Transverse colon (tissue), 4 donors: ENCODE data around the gene SLC25A13. TPM values are rescaled to one million over a fixed set of nuclear protein-coding genes. Genes with fewer than 3 reads are reported as not detected.
"Not testable (repeated sequence)": the region's sequence is repeated elsewhere in the genome, so short reads cannot be mapped to it uniquely, and the experiment has no call there.

ENCODE experiments used
- DNase-seq: peaks from one replicate; pipeline ENCODE4 v3.0.0-alpha.2; 2019
- H3K27ac ChIP-seq, 4 donors: fragments of 200-600 bp; sonication (generic); 2 replicates each; pipeline ENCODE4 v1.5.1; 2016 to 2018; ENCODE audit warnings: inconsistent platforms in 4 of 4
- H3K27me3 ChIP-seq: fragments of 200-600 bp; sonication (generic); 2 replicates; pipeline ENCODE4 v1.5.1; 2017; ENCODE audit warnings: inconsistent platforms
- H3K36me3 ChIP-seq, 4 donors: fragments of 200-600 bp; sonication (generic); 2 replicates each; pipeline ENCODE4 v1.5.1; 2017 to 2019; ENCODE audit warnings: inconsistent platforms in 4 of 4
- H3K4me1 ChIP-seq, 4 donors: fragments of 200-600 bp; sonication (generic); 2 replicates each; pipeline ENCODE4 v1.5.1; 2017 to 2020; ENCODE audit warnings: inconsistent platforms in 4 of 4
- H3K4me3 ChIP-seq, 4 donors: fragments of 200-600 bp; sonication (generic); 1 replicate in 1 of 4; 2 replicates in 3 of 4; pipeline versions ENCODE4 v1.5.1 to v1.6.1; 2017 to 2019; ENCODE audit warnings: inconsistent platforms in 4 of 4
- H3K9me3 ChIP-seq, 2 donors: fragments of 200-600 bp; sonication (generic); 2 replicates each; pipeline ENCODE4 v1.5.1; 2017 to 2019; ENCODE audit warnings: inconsistent platforms in 2 of 2
- EP300 ChIP-seq: sonication (generic); formaldehyde crosslinking; IDR thresholded peaks from one replicate; pipeline ENCODE4 v1.6.1; 2017; ENCODE audit warnings: antibody characterized with exemption, low read depth
- POLR2A ChIP-seq: fragments of 450-650 bp; IDR thresholded peaks from one replicate; pipeline ENCODE4 v1.6.1; 2016; ENCODE audit warnings: antibody characterized with exemption, mild to moderate bottlenecking, moderate library complexity
- POLR2AphosphoS5 ChIP-seq, 3 donors: sonication (generic); formaldehyde crosslinking; IDR thresholded peaks; one replicate each; pipeline ENCODE4 v1.6.1; 2016; ENCODE audit warnings: antibody characterized with exemption in 3 of 3
- WGBS, 2 donors: methylation state at CpG; one replicate each; pipeline ENCODE4 v1.1.5; 2018; ENCODE audit warnings: low coverage in 1 of 2; 5-methylcytosine and 5-hydroxymethylcytosine counted together
- in situ Hi-C, 4 donors: fragments of 200-750 bp; cut with MboI; loops; one replicate each; pipeline versions ENCODE4 v1.15.0 to v1.15.1; 2017; ENCODE audit warnings: low sequenced_read_pairs in 3 of 4, low pct_ligation_motif_present in 1 of 4, low pct_unique_long_range_greater_than_20kb in 1 of 4
- intact Hi-C: fragments of 100-400 bp; cut with DNase I; formaldehyde crosslinking; loops from one replicate; pipeline ENCODE4 v1.15.1; 2023; ENCODE audit warnings: low total_unique reads
- total RNA-seq, 4 donors: library from RNA; depleted of rRNA; stranded (reverse); fragments of >200 nt; gene quantifications; one replicate each; pipeline ENCODE4 v1.1.0, GENCODE V29; 2016
- TF ChIP-seq, protein P1 (sequence below), 5 experiments: fragments of 200-600 bp in 3 of 5; fragments of 450-650 bp in 2 of 5; sonication (generic) in 3 of 5; IDR thresholded peaks; 1 replicate in 2 of 5; 2 replicates in 3 of 5; pipeline ENCODE4 v1.5.1; 2016 to 2017; ENCODE audit warnings: antibody characterized with exemption in 5 of 5, inconsistent platforms in 3 of 5, mild to moderate bottlenecking in 2 of 5, moderate library complexity in 1 of 5

Gene SLC25A13
- total RNA-seq, 4 donors from 2014 or later: 7.8 to 68.9 (median 59.6) TPM

DNA sequence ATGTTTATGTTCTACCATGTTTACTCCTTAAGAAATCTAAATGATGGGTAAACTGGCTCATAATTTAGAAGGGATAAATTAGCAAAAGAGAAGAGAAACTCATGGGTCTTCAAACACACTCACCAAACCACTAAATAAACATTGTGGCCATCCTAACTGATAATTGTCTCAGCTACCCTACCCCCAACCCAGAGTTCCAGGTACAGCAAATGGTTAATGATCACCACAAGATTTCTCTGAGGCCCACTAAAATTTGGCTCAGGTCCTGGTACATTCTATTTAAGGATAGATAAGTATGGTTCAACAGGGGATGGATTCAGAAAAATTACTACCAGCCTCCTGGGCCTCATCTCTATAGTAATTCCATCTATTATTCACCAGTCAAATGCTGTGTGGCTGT, 21.4 kb downstream of the SLC25A13 start:
- DNase-seq: no peak
- Histone ChIP-seq H3K27me3 (no peaks in the 10 kb centered on the region), H3K9me3 (no peaks in the 10 kb centered on the region), H3K4me3 (no peak overlapping the region), H3K36me3 (peaks cover 0 to 8% (median 0%) of the 10 kb centered on the region in 4 donors), H3K27ac (no peak overlapping the region), H3K4me1 (peaks cover 0 to 29% (median 8%) of the 10 kb centered on the region in 4 donors)
- TF ChIP-seq EP300 (no peak), POLR2AphosphoS5 (IDR thresholded peaks at IDR 0.05) (no peak), POLR2A (no peak)
- TF ChIP-seq, protein P1, sequence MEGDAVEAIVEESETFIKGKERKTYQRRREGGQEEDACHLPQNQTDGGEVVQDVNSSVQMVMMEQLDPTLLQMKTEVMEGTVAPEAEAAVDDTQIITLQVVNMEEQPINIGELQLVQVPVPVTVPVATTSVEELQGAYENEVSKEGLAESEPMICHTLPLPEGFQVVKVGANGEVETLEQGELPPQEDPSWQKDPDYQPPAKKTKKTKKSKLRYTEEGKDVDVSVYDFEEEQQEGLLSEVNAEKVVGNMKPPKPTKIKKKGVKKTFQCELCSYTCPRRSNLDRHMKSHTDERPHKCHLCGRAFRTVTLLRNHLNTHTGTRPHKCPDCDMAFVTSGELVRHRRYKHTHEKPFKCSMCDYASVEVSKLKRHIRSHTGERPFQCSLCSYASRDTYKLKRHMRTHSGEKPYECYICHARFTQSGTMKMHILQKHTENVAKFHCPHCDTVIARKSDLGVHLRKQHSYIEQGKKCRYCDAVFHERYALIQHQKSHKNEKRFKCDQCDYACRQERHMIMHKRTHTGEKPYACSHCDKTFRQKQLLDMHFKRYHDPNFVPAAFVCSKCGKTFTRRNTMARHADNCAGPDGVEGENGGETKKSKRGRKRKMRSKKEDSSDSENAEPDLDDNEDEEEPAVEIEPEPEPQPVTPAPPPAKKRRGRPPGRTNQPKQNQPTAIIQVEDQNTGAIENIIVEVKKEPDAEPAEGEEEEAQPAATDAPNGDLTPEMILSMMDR (IDR thresholded peaks at IDR 0.05): no peak
- in situ Hi-C loops (no loop called here), intact Hi-C loops (no loop called here)

DNA sequence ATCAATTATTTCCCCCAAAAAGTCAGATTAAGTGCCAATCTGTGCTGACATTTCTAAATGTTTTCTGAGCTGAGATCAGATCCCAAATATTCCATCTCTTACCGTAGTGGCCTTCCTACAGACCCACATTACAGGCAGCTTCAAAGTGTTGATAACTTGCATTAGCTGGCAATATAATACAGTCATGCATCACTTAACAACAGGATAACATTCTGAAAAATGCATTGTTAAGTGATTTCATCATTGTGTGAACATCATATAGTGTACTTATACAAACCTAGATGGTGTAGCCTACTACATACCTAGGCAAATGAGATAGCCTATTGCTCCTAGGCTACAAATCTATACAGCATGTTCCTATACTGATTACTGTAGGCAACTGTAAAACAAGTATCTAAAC, 22.4 kb downstream of the SLC25A13 start:
- H3K36me3 ChIP-seq: peaks cover 0 to 8% (median 0%) of the 10 kb centered on the region in 4 donors
- peaks cover 0 to 25% (median 7%) of the 10 kb centered on the region in 4 donors for H3K4me1 ChIP-seq
- no peak overlapping the region for H3K27ac ChIP-seq
- in situ Hi-C loops (no loop called here), intact Hi-C loops (no loop called here)
- H3K4me3 ChIP-seq: no peak overlapping the region
- H3K9me3 ChIP-seq: no peaks in the 10 kb centered on the region
- no peak for DNase-seq
- H3K27me3 ChIP-seq: no peaks in the 10 kb centered on the region
- TF ChIP-seq EP300 (no peak), POLR2AphosphoS5 (IDR thresholded peaks at IDR 0.05) (no peak), POLR2A (no peak)
- TF ChIP-seq, protein P1 (IDR thresholded peaks at IDR 0.05): no peak
- 90 to 100% methylated on average over 1 of the region's 1 CpG for WGBS, 2 donors

DNA sequence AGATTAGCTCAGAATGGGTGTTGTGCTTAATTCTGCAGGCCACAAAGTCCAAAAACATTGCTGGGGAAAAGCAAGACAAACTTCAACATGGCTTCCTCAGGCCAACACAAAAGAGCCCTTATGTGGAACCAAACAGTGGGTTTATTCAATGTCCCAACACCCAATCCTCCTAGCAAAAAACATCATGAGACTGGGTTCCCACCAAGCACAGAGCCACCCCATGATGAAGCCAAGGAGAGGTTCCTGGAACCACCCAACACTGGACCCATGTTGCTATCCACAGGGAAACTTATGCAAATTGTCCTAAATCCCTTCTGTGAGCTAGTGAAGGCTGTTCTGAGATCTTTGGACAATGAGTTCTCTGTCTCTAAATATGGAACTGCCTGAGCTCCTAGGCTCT, 24.0 kb downstream of the SLC25A13 start:
- no peaks in the 10 kb centered on the region for H3K27me3 ChIP-seq
- H3K9me3 ChIP-seq: no peaks in the 10 kb centered on the region
- no peak for DNase-seq
- H3K36me3 ChIP-seq: peaks cover 0 to 8% (median 0%) of the 10 kb centered on the region in 4 donors
- no peak overlapping the region for H3K4me3 ChIP-seq
- intact Hi-C loops: no loop called here
- in situ Hi-C loops: no loop called here
- H3K4me1 ChIP-seq: peaks cover 0 to 14% (median 0%) of the 10 kb centered on the region in 4 donors
- no peak overlapping the region for H3K27ac ChIP-seq
- TF ChIP-seq POLR2AphosphoS5 (IDR thresholded peaks at IDR 0.05) (no peak), POLR2A (no peak), EP300 (no peak)
- TF ChIP-seq, protein P1 (IDR thresholded peaks at IDR 0.05): no peak

DNA sequence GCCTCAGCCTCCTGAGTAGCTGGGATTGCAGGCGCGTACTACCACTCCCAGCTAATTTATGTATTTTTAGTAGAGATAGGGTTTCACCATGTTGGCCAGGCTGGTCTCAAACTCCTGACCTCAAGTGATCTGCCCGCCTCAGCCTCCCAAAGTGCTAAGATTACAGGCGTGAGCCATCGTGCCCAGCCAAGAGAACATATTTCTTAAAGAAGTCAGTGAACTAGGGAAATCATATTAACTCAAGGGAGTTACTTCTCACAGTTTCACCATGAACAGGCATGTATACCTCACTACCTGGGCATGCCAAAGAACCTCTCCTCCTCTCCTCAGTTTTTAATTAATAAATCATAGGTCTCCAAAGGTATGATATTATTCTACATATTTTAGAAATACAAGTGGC, 24.5 kb downstream of the SLC25A13 start:
- H3K27me3 ChIP-seq, intact Hi-C loops, DNase-seq, H3K4me3 ChIP-seq, H3K9me3 ChIP-seq, H3K4me1 ChIP-seq, H3K27ac ChIP-seq, H3K36me3 ChIP-seq, in situ Hi-C loops: not testable (repeated sequence)
- 92 to 100% methylated on average over 5 of the region's 5 CpGs for WGBS, 2 donors

DNA sequence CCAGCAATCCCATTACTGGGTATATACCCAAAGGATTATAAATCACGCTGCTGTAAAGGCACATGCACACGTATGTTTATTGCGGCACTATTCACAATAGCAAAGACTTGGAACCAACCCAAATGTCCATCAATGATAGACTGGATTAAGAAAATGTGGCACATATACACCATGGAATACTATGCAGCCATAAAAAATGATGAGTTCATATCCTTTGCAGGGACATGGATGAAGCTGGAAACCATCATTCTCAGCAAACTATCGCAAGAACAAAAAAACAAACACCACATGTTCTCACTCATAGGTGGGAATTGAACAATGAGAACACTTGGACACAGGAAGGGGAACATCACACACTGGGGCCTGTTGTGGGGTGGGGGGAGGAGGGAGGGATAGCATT, 28.0 kb downstream of the SLC25A13 start:
- H3K4me3 ChIP-seq, in situ Hi-C loops: not testable (repeated sequence)
- WGBS, 2 donors: 98 to 100% methylated on average over 3 to 4 of the region's 4 CpGs

More for the DNA sequence above, 28.0 kb downstream of the SLC25A13 start:
- H3K9me3 ChIP-seq, intact Hi-C loops, DNase-seq, H3K4me1 ChIP-seq, H3K27me3 ChIP-seq, H3K27ac ChIP-seq, H3K36me3 ChIP-seq: not testable (repeated sequence)
